GM19468 (cell line): ENCODE results near the gene HMBS.
A peak's percentile ranks its signal among the peaks of the same experiment; 100 is the strongest.
"Not testable (repeated sequence)": the region's sequence is repeated elsewhere in the genome, so short reads cannot be mapped to it uniquely, and the experiment has no call there.

Source experiments
- ATAC-seq: cut with Tn5 transposase; IDR thresholded peaks from one replicate; pipeline ENCODE4 v1.9.1; 2021; ENCODE audit warnings: mild to moderate bottlenecking, moderate library complexity, moderate number of reproducible peaks; ENCODE audit not compliant: unreplicated experiment; ENCODE audit errors: extremely low read depth

Gene HMBS

GRCh38 chr11:119084663-119085436 is at the start of gene HMBS:
Gene HMBS (plus strand): TSS chr11:119084881. CDS start chr11:119085034, 153 bp downstream.
- peak; percentile 94 for ATAC-seq

- ATAC-seq, result no peak
Observed at GRCh38 chr11:119038884-119039283, 45.8 kb upstream of the HMBS start.

GRCh38 chr11:119039471-119039870 is 45.2 kb upstream of the HMBS start:
- not testable (repeated sequence) for ATAC-seq

GRCh38 chr11:119041821-119042514 is 42.7 kb upstream of the HMBS start:
- no peak for ATAC-seq

- no peak for ATAC-seq
Observed at GRCh38 chr11:119042927-119043326, 41.8 kb upstream of the HMBS start.

- ATAC-seq, result no peak
Observed at GRCh38 chr11:119044708-119045107, 40.0 kb upstream of the HMBS start.

GRCh38 chr11:119046489-119046888 is 38.2 kb upstream of the HMBS start:
- ATAC-seq, result no peak

- ATAC-seq, result no peak
Observed at GRCh38 chr11:119047205-119047604, 37.5 kb upstream of the HMBS start.

- no peak for ATAC-seq
Observed at GRCh38 chr11:119048644-119049043, 36.0 kb upstream of the HMBS start.

GRCh38 chr11:119049081-119049480 is 35.6 kb upstream of the HMBS start:
- ATAC-seq, result no peak

- ATAC-seq, result no peak
Observed at GRCh38 chr11:119051440-119052162, 33.1 kb upstream of the HMBS start.

GRCh38 chr11:119052163-119052814 is 32.4 kb upstream of the HMBS start:
- no peak for ATAC-seq

GRCh38 chr11:119054418-119054817 is 30.3 kb upstream of the HMBS start:
- ATAC-seq, result no peak

GRCh38 chr11:119055901-119056300 is 28.8 kb upstream of the HMBS start:
- no peak for ATAC-seq

GRCh38 chr11:119056421-119056999 is 28.2 kb upstream of the HMBS start:
- peak; percentile 2 for ATAC-seq

- peak; percentile 92 for ATAC-seq
Observed at GRCh38 chr11:119057000-119057769, 27.5 kb upstream of the HMBS start, which contains the start of gene HYOU1. Gene HYOU1 (minus strand): TSS chr11:119057205. CDS start chr11:119056160, 1,045 bp downstream.

GRCh38 chr11:119059128-119059527 is 25.6 kb upstream of the HMBS start:
- ATAC-seq, result not testable (repeated sequence)

- ATAC-seq, result no peak
Observed at GRCh38 chr11:119061256-119061655, 23.4 kb upstream of the HMBS start.

GRCh38 chr11:119062779-119063178 is 21.9 kb upstream of the HMBS start:
- no peak for ATAC-seq
